22Rv1 (cell line): ENCODE data around the gene NT5C.

Experiments used
- H3K27ac ChIP-seq: fragments of 450-650 bp; 2 replicates; pipeline ENCODE4 v1.5.1; 2017
- ZFX ChIP-seq: fragments of 450-650 bp; IDR thresholded peaks from 2 replicates; pipeline ENCODE4 v1.6.1; 2017; ENCODE audit warnings: antibody characterized with exemption, borderline replicate concordance
- TF ChIP-seq, protein P1 (sequence below): fragments of 450-650 bp; IDR thresholded peaks from 2 replicates; pipeline ENCODE4 v1.5.1; 2017; ENCODE audit warnings: mild to moderate bottlenecking

Gene NT5C

DNA sequence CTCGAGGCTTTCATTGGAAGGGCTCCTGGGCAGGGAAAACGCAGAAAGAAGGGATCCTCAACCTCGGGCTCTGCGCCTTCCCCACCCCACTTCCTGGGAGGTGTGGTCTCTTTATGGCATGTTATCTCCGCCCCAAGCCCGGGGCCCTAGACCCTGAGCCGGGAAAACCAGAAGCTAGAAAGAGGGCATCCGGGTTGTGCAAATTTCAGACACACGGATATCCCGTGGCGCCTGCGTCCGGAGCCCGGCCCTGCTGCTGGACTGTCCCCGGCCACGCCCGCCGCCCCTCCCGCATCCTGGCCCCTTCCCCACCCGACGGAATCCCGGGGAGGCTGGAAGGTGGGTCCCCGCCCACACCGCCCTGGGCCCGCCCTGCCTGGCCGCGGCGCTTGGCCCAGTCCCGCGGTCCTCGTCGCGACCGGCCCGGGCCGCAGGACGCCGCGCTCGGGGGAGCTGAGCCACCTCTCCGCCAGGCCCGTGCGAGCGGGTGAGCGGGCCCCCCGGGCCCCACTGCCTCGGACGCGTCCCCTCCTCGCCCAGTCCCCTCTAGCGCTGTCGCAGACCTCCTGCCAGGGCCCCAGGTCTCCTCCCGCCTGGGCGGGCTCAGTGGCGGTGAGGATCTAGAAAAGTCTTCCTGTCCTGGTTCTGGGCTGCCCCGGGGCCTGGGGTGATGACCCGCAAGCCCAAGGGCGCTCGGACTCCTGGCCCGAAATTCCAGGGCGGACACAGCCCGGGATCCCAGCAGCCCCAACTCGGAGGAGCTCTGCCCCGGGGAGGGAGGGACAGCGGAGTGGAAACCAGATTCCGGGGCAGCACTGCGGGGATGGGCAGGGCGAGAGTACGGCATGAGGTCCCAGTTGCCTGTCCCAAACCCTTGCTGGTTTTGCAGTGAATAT is 43.7 kb downstream of the NT5C start, which contains the start of gene SLC16A5:
Gene SLC16A5, plus strand, starts transcription at position 397 of the 896 bp plus-strand sequence. CDS start 5,683 bp downstream, outside the sequence.
- TF ChIP-seq, protein P1, sequence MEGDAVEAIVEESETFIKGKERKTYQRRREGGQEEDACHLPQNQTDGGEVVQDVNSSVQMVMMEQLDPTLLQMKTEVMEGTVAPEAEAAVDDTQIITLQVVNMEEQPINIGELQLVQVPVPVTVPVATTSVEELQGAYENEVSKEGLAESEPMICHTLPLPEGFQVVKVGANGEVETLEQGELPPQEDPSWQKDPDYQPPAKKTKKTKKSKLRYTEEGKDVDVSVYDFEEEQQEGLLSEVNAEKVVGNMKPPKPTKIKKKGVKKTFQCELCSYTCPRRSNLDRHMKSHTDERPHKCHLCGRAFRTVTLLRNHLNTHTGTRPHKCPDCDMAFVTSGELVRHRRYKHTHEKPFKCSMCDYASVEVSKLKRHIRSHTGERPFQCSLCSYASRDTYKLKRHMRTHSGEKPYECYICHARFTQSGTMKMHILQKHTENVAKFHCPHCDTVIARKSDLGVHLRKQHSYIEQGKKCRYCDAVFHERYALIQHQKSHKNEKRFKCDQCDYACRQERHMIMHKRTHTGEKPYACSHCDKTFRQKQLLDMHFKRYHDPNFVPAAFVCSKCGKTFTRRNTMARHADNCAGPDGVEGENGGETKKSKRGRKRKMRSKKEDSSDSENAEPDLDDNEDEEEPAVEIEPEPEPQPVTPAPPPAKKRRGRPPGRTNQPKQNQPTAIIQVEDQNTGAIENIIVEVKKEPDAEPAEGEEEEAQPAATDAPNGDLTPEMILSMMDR: no peak
- no peak for TF ChIP-seq ZFX
- no peak within 1 kb of the TSS for H3K27ac ChIP-seq

DNA sequence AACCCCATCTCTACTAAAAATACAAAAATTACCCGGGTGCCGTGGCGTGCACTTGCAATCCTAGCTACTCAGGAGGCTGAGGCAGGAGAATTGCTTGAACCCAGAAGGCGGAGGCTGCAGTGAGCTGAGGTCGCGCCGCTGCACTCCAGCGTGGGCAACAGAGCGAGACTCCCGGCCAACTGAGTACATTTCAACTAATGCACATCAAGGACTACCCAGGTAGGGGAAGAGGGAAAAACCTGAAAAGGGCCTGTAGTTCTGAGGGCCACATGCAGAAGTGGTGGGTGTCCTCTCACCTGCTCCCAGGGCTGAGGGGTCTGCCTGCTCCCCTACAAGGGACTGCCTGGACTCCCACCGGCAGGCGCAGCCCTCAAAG is 44.4 kb downstream of the NT5C start:
- no peak overlapping the region for H3K27ac ChIP-seq
- no peak for TF ChIP-seq ZFX
- TF ChIP-seq, protein P1: no peak

DNA sequence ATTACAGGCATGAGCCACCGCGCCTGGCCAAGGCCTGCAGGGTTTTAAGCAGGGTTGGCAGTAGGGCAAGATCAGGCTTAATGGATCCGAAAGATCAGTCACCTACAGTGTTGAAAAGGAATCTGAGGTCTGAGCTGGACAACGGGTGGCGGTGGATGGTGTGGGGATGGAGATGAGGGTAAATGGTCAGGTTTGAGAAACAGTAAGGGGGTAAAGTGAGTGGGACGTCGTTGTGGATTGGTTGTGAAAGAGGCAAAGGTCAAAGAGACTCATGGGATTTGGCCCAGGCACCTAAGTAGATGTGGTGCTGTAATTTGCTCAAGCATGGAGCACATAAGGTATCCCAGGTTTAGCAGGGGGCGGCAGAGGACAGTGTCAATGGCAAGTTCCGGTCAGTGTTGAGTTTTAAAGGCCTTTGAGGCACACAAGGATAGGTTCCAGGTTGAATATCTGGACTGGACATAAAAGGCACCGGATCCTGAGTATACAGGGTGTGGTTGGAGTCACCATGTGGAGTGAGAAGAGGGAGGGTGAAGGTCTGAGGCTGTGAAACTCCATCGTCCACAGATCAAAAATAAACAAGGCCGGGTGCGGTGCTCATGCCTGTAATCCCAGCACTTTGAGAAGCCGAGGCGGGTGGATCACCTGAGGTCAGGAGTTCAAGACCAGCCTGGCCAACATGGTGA is 44.9 kb downstream of the NT5C start:
- H3K27ac ChIP-seq: no peak overlapping the region

DNA sequence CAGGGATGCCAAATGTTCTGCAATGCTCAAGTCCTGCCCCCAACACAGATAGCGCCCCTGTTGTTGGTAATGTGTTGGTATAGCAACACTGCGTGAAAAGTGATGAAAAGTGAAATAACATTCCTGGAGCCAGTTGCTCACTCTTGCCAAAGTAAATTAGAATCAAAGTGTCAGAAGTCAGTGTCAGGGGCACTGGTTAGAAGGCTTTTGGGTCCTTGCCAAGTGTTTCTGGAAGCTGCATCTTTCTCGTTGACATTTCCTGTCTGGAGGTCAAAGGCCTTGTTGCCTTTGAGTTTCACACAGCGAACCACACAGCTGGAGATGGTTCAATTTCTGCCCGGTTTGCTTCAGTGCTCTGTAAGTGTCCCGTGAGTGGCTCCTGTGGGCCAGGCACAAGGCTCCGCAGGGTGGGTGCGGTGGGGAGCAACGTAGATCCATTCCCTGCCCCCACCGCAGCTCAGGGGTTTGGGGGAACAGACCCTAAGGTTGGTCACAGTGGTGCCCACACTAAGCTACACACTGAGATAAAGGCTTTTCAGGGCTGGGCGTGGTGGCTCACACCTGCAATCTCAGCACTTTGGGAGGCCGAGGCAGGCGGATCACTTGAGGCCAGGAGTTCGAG is 47.4 kb downstream of the NT5C start:
- H3K27ac ChIP-seq: no peak overlapping the region
- TF ChIP-seq ZFX: no peak
- TF ChIP-seq, protein P1: no peak

More for the DNA sequence above, 44.9 kb downstream of the NT5C start:
- TF ChIP-seq, protein P1: no peak
- TF ChIP-seq ZFX: no peak

DNA sequence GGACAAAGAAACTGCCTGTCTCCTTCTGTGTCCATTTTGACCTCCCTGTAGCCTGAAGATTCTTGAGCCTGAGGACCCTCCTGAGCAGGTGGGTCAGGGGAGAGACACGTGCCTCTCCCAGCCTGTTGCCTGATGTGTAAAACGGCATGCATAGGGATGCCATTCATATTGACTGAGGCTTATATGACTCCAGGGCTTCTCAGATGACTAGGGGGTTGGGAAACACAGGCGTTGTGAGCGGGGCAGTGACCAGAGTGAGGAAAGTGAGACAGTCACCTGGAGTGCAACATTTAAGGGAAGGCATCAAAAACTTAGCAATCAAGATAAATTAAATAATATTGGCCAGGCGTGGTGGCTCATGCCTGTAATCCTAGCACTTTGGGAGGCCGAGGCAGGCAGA is 48.9 kb downstream of the NT5C start:
- H3K27ac ChIP-seq: no peak overlapping the region
- TF ChIP-seq ZFX: no peak
- TF ChIP-seq, protein P1: no peak

DNA sequence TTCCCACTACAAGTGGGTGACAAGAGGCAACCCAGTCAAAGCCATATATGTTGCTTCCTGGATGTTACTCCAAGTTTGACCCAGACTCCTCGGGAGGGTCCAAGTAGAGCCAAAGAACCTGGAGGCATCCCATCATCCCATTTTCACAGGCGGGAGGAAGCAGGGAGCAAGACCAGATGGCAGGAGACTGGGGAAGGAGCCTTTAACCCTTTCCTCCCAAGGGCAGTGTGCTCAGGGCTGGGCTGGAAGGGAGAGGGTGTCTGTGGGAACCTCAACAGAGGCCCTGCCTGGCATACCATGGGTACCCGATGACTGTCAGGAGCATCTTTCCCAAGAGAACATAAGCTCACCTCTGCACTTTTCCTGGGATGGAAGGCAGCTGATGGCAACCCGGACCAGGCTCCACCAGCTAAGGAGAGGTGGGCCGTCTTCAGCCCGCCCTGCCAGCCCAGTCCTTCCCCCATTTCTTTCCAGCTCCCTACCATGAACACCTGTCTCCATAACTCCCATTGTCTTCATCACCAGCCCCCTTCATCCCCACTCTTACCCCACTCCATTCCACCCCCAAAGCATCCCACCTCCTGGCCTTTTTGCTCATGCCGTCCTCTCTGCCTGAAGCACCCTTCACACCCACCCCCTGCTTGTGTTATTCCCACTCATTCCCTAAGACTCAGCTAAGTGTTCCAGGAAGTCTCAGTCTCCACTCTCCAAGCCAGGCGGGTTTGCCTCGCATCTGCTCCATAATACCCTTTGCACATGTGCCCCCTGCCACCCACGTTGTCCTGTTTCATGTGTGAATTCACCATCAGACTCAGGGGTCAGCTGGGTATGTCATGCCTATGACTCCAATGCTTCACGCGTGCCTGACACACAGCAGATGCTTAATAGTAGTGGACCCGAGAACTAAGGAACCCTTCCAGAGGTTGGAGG is 49.7 kb downstream of the NT5C start:
- H3K27ac ChIP-seq: no peak overlapping the region
- TF ChIP-seq, protein P1: no peak
- TF ChIP-seq ZFX: no peak
